Heart right ventricle (tissue), 16 donors: ENCODE results near the gene GPX5. TPM values are rescaled to one million over a fixed set of nuclear protein-coding genes. Genes with fewer than 3 reads are reported as not detected.

ENCODE experiments used
- ATAC-seq, 8 donors: fragments of 200-7000 bp; cut with Tn5 transposase; one replicate each; pipeline ENCODE4 v1.9.1; 2020; ENCODE audit warnings: mild to moderate bottlenecking in 8 of 8, moderate library complexity in 8 of 8, moderate number of reproducible peaks in 1 of 8
- DNase-seq, 2 donors: peaks; one replicate each; pipeline ENCODE4 v3.0.0-alpha.2; 2020
- H3K27ac ChIP-seq, 10 donors: fragments of 200-600 bp; sonication (generic) in 2 of 10; one replicate each; pipeline versions ENCODE4 v1.5.0 to v1.8.0; 2020 to 2022; ENCODE audit warnings: mild to moderate bottlenecking in 3 of 10
- H3K27me3 ChIP-seq, 7 donors: fragments of 200-600 bp; one replicate each; pipeline ENCODE4 v1.8.0; 2021 to 2022; ENCODE audit warnings: mild to moderate bottlenecking in 2 of 7
- H3K36me3 ChIP-seq, 9 donors: fragments of 200-600 bp; sonication (generic) in 1 of 9; one replicate each; pipeline versions ENCODE4 v1.5.0 to v1.8.0; 2020 to 2022; ENCODE audit warnings: mild to moderate bottlenecking in 2 of 9
- H3K4me1 ChIP-seq, 9 donors: fragments of 200-600 bp; sonication (generic) in 1 of 9; one replicate each; pipeline versions ENCODE4 v1.5.0 to v1.8.0; 2020 to 2022; ENCODE audit warnings: mild to moderate bottlenecking in 4 of 9
- H3K4me3 ChIP-seq, 10 donors: fragments of 200-600 bp; sonication (generic) in 2 of 10; one replicate each; pipeline versions ENCODE4 v1.5.0 to v1.8.0; 2020 to 2022; ENCODE audit warnings: mild to moderate bottlenecking in 7 of 10, moderate library complexity in 2 of 10
- H3K9me3 ChIP-seq, 11 donors: fragments of 200-600 bp in 10 of 11; sonication (generic) in 2 of 11; one replicate each; pipeline versions ENCODE4 v1.5.0 to v1.8.0; 2013 to 2022; ENCODE audit warnings: mild to moderate bottlenecking in 2 of 11, control low read depth in 1 of 11, moderate library complexity in 1 of 11
- CTCF ChIP-seq, 9 donors: fragments of 200-600 bp; sonication (generic) in 2 of 9; IDR thresholded peaks; one replicate each; pipeline versions ENCODE4 v1.5.0 to v1.8.0; 2021 to 2022; ENCODE audit warnings: antibody characterized with exemption in 9 of 9, mild to moderate bottlenecking in 5 of 9, moderate library complexity in 1 of 9
- WGBS, 2 donors: extraction: QIAGEN DNeasy Blood & Tissue Kit; methylation state at CpG; one replicate each; pipeline ENCODE4 v1.1.7; 2013; ENCODE audit warnings: inconsistent platforms in 1 of 2; 5-methylcytosine and 5-hydroxymethylcytosine counted together
- intact Hi-C, 10 donors: fragments of 100-400 bp; cut with DNase I; formaldehyde crosslinking; loops; one replicate each; pipeline versions ENCODE4 v1.11.1 to v1.14.2; 2022
- long read RNA-seq, 3 donors: library from polyadenylated mRNA; unstranded; transcript quantifications; one replicate each; pipeline ENCODE4 v2.0.0, GENCODE V29; 2020 to 2021
- polyA plus RNA-seq, 2 donors: library from polyadenylated mRNA; stranded (reverse); fragments of 200-250 nt; gene quantifications; one replicate each; pipeline ENCODE4 v1.2.3, GENCODE V29; 2013
- total RNA-seq, 10 donors: library from RNA; stranded (reverse); fragmentation: NEBNext Ultra II Directional in 3 of 10; extraction: Animal tissue kit (Norgen Biotek cat#: 25700) in 3 of 10; gene quantifications; one replicate each; pipeline versions ENCODE4 v1.2.1 to v1.2.4, GENCODE V29; 2021 to 2023
- donor health status: Arrhythmogenic right ventricular cardiomyopathy.
- donor health status: ischemic (EF 13 %, LVEDD 7.1; RV severe dilation, severe dysfunction).
- donor health status: healthy with polysubstance abuse.
- donor health status: DM: no; HTN: yes; CAD: no.
- donor health status: DM: no; HTN: no; CAD: no.
- donor health status: ischemic (EF 25% LVEDD 6.9; RV normal size, moderate dysfunction).
- donor health status: ischemic (EF 25% LVEDD 5.7; RV mildly dilated, moderate dysfunction).
- donor health status: healthy.
- donor health status: DM: yes; HTN: yes; CAD: no.
- donor health status: Ischemic cardiomyopathy.
- donor health status: ischemic (EF 35%, LVEDD 5.7; RV mildly dilated, moderate dysfunction).
- donor health status: nonischemic (EF 11% LVEDD 7.7; RV severe dilation, severe dysfunction).
- donor health status: DM: yes; HTN: yes; CAD: no.
- donor health status: PGD.
- donor health status: ischemic (EF 29% LVEDD 5.4; RV normal size, mild dysfunction).
- donor health status: nonischemic (EF 23%, LVEDD 6.1; RV moderate dilation, normal function).

Gene GPX5
- total RNA-seq (not detected), polyA plus RNA-seq (not detected)
- long read RNA-seq, donor 1 = 0 reads
- long read RNA-seq, donor 2 = 0 reads
- long read RNA-seq, donor 3 = 0 reads

- Histone ChIP-seq H3K36me3 (no peaks in the 10 kb centered on the region), H3K9me3 (peaks cover 0 to 2% (median 0%) of the 10 kb centered on the region in 11 donors), H3K4me1 (no peaks in the 10 kb centered on the region), H3K27me3 (peaks cover 0 to 77% (median 58%) of the 10 kb centered on the region in 7 donors), H3K4me3 (no peak within 1 kb of the TSS), H3K27ac (no peak within 1 kb of the TSS)
- WGBS, 2 donors = 53 to 59% methylated on average over 10 of the region's 10 CpGs
- no peak for TF ChIP-seq CTCF (IDR thresholded peaks at IDR 0.05)
- no peak for ATAC-seq
- no peak for DNase-seq
- intact Hi-C loops = no loop called here
Observed at GRCh38 chr6:28525496-28526039, at the start of gene GPX5. GPX5 (plus strand) TSS chr6:28525881; CDS start chr6:28526014, 133 bp downstream.

- Histone ChIP-seq H3K4me1 (no peaks in the 10 kb centered on the region), H3K36me3 (no peaks in the 10 kb centered on the region), H3K27ac (no peak overlapping the region), H3K9me3 (no peaks in the 10 kb centered on the region), H3K4me3 (no peak overlapping the region), H3K27me3 (peaks cover 0 to 99% (median 69%) of the 10 kb centered on the region in 7 donors)
- DNase-seq (no peak), ATAC-seq (no peak)
- WGBS, 2 donors = 49 to 54% methylated on average over 12 of the region's 12 CpGs
- TF ChIP-seq CTCF (IDR thresholded peaks at IDR 0.05) = no peak
- intact Hi-C loops = no loop called here
Observed at GRCh38 chr6:28478518-28478917, 47.2 kb upstream of the GPX5 start.

- no peak overlapping the region for H3K27ac ChIP-seq
- no peaks in the 10 kb centered on the region for H3K4me1 ChIP-seq
- ATAC-seq (no peak), DNase-seq (no peak)
- intact Hi-C loops = no loop called here
- no peak overlapping the region for H3K4me3 ChIP-seq
- no peaks in the 10 kb centered on the region for H3K36me3 ChIP-seq
- TF ChIP-seq CTCF (IDR thresholded peaks at IDR 0.05) = no peak
- WGBS, 2 donors = 66 to 67% methylated on average over 9 of the region's 9 CpGs
- H3K27me3 ChIP-seq = peaks cover 0 to 90% (median 59%) of the 10 kb centered on the region in 7 donors
- H3K9me3 ChIP-seq = no peaks in the 10 kb centered on the region
Observed at GRCh38 chr6:28480253-28480932, 45.3 kb upstream of the GPX5 start.

GRCh38 chr6:28485482-28485881 is 40.2 kb upstream of the GPX5 start:
- WGBS, 2 donors = 89 to 90% methylated on average over 3 of the region's 3 CpGs
- Histone ChIP-seq H3K27ac (no peak overlapping the region), H3K4me3 (no peak overlapping the region), H3K9me3 (no peaks in the 10 kb centered on the region), H3K27me3 (peaks cover 0 to 92% (median 48%) of the 10 kb centered on the region in 7 donors), H3K36me3 (no peaks in the 10 kb centered on the region), H3K4me1 (peaks cover 0 to 9% (median 0%) of the 10 kb centered on the region in 9 donors)
- ATAC-seq (no peak), DNase-seq (no peak)
- TF ChIP-seq CTCF (IDR thresholded peaks at IDR 0.05) = no peak
- intact Hi-C loops = no loop called here
